RCC 7860 (cell line): ENCODE measurements around the gene INTS15.

Source experiments
- DNase-seq: peaks from one replicate; pipeline ENCODE4 v3.0.0-alpha.2; 2015; ENCODE audit warnings: low spot score
- FAIRE-seq: peaks from 2 replicates; lab custom pipeline; 2012; peaks lifted over from hg19 to GRCh38; lab: Jason Lieb, UNC

Gene INTS15

DNA sequence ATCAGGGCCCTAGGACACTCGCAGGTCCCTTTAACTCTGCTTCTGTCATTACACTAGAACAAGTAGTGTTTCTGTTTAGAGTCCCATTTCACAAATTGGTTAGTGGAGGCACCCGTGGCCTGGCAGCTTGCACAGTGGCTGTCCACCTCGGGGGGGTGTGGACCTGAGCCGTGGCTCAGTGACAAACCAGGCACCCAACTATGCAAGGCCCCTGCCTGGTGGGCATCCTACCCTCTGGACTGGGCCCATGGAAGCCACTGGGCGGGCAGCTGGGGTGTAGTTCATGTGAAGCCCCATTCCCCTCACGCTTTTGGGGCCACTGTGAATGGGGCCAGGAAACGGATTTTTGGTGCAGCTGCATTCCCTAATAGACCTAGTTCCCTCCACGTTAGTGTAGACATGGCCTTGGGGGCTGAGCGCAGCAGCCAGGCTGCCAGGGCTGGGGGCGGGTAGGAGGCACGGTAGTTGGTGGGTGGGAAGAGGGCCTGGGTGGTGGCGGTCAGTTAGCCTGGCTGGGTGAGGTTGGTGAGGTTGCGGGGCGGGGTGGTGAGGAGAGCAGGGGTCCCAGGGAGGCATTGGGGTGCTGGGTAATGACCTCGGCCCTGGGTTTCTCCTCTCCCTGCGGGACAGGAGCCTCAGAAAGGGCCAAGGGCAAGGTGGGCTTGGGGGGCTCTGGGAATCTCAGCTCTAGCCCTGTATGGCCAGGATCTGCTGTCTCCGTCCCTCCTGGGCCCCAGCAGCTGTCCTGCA lies 66.0 kb downstream of the INTS15 start:
- DNase-seq (no peak), FAIRE-seq (no peak)

DNA sequence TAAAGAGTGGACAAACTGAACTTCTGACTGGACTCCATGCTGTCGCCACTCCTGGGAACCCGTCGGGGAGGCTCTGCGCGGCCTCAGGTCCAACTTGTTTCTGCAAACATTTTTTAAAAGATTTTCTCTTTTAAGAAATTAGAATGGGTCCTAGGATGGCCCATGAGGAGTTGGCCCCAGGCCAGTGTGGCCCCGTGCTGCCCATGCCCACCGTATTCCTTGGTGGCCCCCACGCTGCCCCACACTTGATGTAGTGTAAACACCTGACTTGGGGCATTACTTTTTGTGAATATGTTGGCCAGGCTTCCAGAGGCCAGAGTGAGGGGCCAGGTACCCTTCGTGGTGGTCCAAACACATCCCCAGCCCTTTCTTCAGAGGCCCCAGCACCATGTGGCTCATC lies 66.6 kb downstream of the INTS15 start:
- DNase-seq (no peak), FAIRE-seq (no peak)
